NCI-H69 (cell line): ENCODE measurements around the gene USP40.
A peak's percentile ranks its signal among the peaks of the same experiment; 100 is the strongest.

ENCODE experiments used
- DNase-seq: peaks from one replicate; lab custom pipeline; 2025; lab: John Stamatoyannopoulos, UW

USP40 gene

DNA sequence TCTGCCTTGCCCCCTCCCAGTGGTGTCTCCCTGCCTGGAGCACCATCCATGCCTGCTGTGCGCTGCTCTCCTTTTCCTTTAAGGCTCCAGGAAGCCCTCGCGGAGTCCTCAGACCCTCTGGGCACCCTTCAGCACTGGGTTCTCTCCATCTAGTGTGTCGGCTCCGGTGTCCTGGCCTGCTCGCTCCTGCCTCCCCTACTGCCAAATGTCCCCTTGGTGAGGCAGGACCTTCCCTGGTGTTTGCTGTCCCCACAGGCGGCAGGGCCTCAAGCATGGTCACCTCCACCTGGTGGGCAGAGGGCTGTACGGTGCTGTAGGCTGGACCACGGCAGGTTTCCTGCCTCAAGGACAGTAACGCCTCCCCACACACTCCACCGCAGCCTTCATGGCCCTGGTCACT, 122.1 kb downstream of the USP40 start:
- DNase-seq: no peak

DNA sequence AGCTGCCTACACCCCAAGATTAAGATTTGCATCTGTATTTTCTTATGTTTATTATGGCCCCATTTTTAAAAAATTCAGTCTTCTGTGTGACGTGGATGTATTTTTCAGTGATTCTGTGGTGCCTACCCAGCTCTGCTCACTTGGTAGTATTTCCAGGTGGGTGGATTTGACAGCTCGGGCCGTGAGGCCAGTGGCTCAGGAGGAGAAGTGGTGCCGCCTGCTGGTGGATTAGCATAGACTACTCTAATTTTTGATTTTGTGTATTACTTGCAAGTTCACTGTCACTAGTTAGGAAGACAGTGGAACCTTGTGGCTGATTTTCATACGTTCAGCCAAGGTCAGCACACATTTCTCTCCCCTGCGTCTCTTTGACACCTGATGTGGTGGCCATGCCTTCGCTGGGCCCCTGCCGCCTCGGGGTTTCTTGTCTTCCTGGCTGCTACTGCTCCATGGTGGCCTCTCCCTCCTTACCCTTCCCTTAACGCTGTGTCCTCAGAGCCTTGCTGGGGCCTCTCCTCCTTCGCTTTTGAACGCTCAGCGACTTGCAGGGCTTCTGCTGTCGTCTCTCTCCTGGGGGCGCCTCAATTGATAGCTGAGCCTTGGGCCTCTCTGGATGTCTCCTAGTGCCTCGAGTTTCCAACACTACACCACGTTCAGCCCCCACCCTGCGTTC, 122.9 kb downstream of the USP40 start:
- peak; percentile 57 for DNase-seq

DNA sequence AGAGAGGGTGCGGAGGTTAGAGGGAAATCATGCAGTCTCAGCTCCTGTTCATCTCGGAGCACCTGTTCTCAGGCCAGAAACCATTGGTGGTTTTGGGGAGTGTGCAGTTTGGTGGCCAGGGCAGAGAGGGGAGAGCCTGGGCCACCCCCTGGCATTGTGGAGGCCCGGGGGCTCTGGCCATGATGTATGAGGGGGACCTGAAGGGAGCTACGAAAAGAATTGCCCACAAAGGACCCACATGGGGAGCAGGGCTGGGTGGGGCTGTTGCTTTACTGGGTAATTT, 124.6 kb downstream of the USP40 start:
- no peak for DNase-seq

GRCh38 chr2:233441161-233442027, 125.2 kb downstream of the USP40 start:
- DNase-seq: no peak

DNA sequence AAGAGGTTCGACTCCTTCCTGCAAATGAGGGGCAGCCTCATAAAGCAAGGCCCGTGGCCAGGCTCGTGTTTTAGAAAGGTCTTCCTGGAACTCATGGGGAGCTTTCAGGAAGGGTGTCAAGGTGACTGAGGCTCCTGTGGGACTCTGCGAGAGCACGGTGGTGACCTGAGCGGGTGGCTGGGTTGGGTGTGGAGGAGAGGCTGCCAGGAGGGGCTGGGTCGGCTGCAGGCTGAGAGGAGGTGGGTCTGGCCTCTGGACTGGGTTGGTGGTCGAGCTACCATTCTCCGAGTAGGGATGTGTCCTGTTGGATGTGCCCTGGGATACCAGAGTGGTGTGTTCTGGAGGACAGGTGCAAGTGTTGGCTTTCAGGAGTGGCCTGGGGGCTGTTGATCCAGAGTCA, 125.9 kb downstream of the USP40 start:
- DNase-seq: no peak

DNA sequence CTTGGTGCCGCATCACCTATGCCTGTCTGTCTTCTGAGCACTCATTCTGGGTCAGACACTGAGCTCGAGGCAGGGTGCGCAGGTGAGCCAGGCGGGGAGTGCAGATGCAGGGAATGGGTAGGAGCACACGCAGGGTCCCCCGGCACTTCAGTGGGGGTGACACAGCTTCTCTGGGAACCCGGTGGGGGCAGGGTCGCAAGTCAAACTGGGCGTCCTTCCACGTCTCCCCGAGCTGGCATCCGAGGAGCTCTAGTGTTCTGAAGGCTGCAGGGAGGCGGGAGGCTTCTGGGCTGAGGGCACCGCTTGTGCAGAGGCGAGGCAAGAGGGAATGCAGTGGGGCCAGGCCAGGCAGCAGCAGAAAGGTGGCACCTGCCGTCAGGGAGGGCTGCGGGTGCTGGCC, 126.3 kb downstream of the USP40 start:
- DNase-seq: no peak

- DNase-seq: no peak
These were observed 127.4 kb downstream of the USP40 start for GRCh38 chr2:233439191-233439590.

GRCh38 chr2:233438573-233439147, 127.9 kb downstream of the USP40 start:
- DNase-seq: no peak

GRCh38 chr2:233437439-233437955, 129.1 kb downstream of the USP40 start:
- no peak for DNase-seq

GRCh38 chr2:233436691-233437438, 129.7 kb downstream of the USP40 start:
- no peak for DNase-seq

DNA sequence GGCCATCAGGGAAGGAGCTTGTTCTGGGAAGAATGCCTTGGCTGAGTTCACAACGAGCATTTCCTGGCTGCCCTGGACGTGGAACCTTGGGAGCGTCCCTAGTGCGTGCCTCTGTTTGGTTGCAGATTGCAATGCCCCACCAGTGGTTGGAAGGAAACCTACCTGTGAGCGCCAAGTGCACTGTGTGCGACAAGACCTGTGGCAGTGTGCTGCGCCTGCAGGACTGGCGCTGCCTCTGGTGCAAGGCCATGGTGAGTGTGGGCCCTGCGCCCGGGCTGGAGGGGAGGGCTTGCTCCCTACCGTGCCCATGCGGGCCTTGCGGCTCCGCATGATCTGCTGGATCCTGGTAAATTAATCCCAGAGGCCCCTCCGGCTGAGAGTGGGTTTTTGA, 130.4 kb downstream of the USP40 start:
- no peak for DNase-seq

GRCh38 chr2:233435436-233436190, 131.0 kb downstream of the USP40 start:
- no peak for DNase-seq

- no peak for DNase-seq
These were observed 131.8 kb downstream of the USP40 start for GRCh38 chr2:233434666-233435330.

DNA sequence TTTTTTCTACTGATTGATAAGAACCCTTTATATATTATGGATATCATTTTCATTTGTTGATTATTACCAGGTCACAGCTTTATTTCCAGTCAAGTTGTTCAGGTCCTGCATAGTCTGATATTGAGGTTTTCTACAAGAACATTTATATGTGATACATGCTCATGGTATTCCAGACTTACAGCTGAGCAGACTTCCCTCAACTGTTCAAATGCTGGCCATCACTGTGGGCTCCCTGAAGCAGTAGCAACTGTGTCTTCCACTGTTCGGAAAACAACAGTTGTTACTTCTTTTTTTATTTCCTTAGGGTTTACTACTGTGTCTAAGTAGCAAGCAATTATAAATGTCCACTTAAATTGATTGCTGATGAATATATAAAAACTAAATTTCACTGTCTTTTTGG, 132.8 kb downstream of the USP40 start:
- DNase-seq: no peak

DNA sequence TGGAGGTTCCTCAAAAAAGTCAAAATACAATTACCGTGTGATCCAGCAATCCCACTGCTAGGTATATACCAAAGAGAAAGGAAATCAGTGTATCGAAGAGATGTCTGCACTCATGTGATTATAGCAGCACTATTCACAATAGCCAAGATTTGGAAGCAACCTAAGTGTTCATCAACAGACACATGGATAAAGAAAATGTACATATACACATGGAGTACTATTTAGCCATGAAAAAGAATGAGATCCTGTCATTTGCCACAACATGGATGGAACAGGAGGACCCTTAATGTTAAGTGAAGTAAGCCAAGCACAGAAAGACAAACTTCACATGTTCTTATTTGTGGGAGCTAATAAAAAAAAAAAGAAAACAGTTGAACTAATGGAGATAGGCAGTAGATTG, 133.6 kb downstream of the USP40 start:
- no peak for DNase-seq

DNA sequence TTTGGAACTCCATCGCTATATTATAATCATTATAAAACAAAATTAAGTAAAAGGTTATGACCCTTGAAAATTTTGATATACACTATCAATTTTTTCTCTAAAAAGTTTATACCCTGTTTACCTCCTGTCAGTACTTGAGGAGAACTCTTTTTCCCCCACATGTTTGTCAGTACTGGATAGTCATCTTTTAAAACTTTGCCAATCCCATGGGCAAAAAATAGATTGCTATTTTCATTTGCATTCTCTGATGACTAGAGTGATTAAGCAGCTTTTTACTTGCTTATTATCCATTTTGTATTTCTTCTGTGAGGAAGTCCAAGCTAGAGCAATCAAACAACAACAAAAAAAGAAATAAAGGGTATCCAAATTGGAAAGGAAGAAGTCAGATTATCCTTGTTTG, 135.9 kb downstream of the USP40 start:
- DNase-seq: no peak

DNA sequence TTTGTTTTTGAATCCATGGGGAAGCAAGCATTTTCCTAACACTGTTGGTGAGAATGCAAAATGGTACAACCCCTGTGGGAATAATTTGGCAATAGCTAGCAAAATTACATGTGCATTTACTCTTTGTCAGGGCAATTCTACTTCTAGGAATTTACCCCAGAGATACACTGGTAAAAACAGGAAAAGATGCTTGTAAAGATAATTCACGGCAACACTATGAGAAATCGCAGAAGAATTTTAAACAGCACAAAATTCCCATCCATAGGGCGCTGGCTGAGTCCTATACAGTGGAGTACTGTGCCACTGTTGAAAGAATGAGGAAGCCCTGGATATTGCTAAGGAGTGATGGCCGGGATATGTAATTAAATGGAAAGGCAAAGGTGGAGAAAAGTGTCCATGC, 136.5 kb downstream of the USP40 start:
- no peak for DNase-seq

- DNase-seq: no peak
These were observed 137.2 kb downstream of the USP40 start for GRCh38 chr2:233429175-233429897.

- DNase-seq: no peak
These were observed 138.1 kb downstream of the USP40 start for GRCh38 chr2:233428438-233428837.

DNA sequence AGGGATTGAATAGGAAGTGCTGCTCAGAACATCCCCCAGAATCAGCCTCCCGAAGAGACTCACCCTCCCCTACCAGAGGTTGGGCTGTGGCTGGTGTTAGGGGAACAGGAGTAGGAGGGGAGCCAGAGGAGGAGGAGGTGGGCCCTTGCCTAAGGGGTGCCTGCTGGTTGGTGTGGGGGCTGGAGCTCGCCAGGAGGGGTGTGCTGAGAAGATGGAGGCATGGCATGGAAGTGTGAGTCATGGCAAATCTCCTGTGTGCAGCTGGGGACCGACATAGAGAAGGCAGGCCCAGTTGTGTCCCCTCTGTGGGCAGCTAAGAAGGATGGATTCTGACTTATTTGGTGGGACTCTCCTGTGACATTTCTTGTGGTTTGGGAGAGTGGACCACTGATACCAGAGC, 138.6 kb downstream of the USP40 start:
- DNase-seq: no peak
